HEK293 (cell line): ENCODE measurements around the gene KCNK15.

Source experiments
- KLF8 ChIP-seq: fragments of 450-650 bp; formaldehyde crosslinking; IDR thresholded peaks from 2 replicates; pipeline ENCODE4 v1.5.1; 2016; ENCODE audit warnings: missing biosample characterization, missing genetic modification characterization
- MZF1 ChIP-seq: fragments of 450-650 bp; formaldehyde crosslinking; IDR thresholded peaks from 2 replicates; pipeline ENCODE4 v1.5.1; 2017; ENCODE audit warnings: missing biosample characterization, missing genetic modification characterization, borderline replicate concordance
- PRDM1 ChIP-seq: fragments of 450-650 bp; formaldehyde crosslinking; IDR thresholded peaks from 2 replicates; pipeline ENCODE4; 2016; ENCODE audit warnings: missing biosample characterization, missing genetic modification characterization
- PRDM10 ChIP-seq: fragments of 450-650 bp; formaldehyde crosslinking; IDR thresholded peaks from 2 replicates; pipeline ENCODE4 v1.5.1; 2016; ENCODE audit warnings: missing biosample characterization, missing genetic modification characterization
- WT1 ChIP-seq: fragments of 450-650 bp; formaldehyde crosslinking; IDR thresholded peaks from 2 replicates; pipeline ENCODE4 v1.5.1; 2016; ENCODE audit warnings: missing biosample characterization, missing genetic modification characterization
- ZBTB21 ChIP-seq: fragments of 450-650 bp; formaldehyde crosslinking; IDR thresholded peaks from 2 replicates; pipeline ENCODE4 v1.5.1; 2017; ENCODE audit warnings: missing biosample characterization, missing genetic modification characterization
- ZBTB44 ChIP-seq: fragments of 450-650 bp; IDR thresholded peaks from 2 replicates; pipeline ENCODE4 v1.5.1; 2018; ENCODE audit warnings: missing biosample characterization, mild to moderate bottlenecking, missing genetic modification characterization
- ZNF112 ChIP-seq: fragments of 450-650 bp; formaldehyde crosslinking; IDR thresholded peaks from 2 replicates; pipeline ENCODE4 v1.5.0; 2017; ENCODE audit warnings: missing biosample characterization, missing genetic modification characterization
- ZNF223 ChIP-seq: fragments of 450-650 bp; formaldehyde crosslinking; IDR thresholded peaks from 2 replicates; pipeline ENCODE4 v1.5.1; 2016; ENCODE audit warnings: missing biosample characterization, missing genetic modification characterization
- ZNF394 ChIP-seq: fragments of 450-650 bp; formaldehyde crosslinking; IDR thresholded peaks from 2 replicates; pipeline ENCODE4 v1.5.1; 2016; ENCODE audit warnings: missing biosample characterization, missing genetic modification characterization, mild to moderate bottlenecking, moderate library complexity, borderline replicate concordance
- ZNF449 ChIP-seq: fragments of 450-650 bp; formaldehyde crosslinking; IDR thresholded peaks from 2 replicates; pipeline ENCODE4 v1.5.1; 2017; ENCODE audit warnings: missing biosample characterization, mild to moderate bottlenecking, missing genetic modification characterization, moderate library complexity
- ZNF621 ChIP-seq: fragments of 450-650 bp; formaldehyde crosslinking; IDR thresholded peaks from 2 replicates; pipeline ENCODE4 v1.5.1; 2017; ENCODE audit warnings: missing biosample characterization, missing genetic modification characterization
- ZNF626 ChIP-seq: fragments of 450-650 bp; sonication (Bioruptor Pico); formaldehyde crosslinking; IDR thresholded peaks from 2 replicates; pipeline ENCODE4 v1.5.1; 2018; ENCODE audit warnings: missing biosample characterization, missing genetic modification characterization, inconsistent platforms
- ZSCAN18 ChIP-seq: fragments of 450-650 bp; formaldehyde crosslinking; IDR thresholded peaks from 2 replicates; pipeline ENCODE4 v1.5.1; 2016; ENCODE audit warnings: missing biosample characterization, missing genetic modification characterization
- TF ChIP-seq, protein P1 (sequence below): fragments of 450-650 bp; formaldehyde crosslinking; IDR thresholded peaks from 2 replicates; pipeline ENCODE4 v1.5.1; 2016; ENCODE audit warnings: missing biosample characterization, missing genetic modification characterization
- TF ChIP-seq, protein P2 (sequence below): fragments of 450-650 bp; formaldehyde crosslinking; conservative IDR thresholded peaks from 2 replicates; pipeline ENCODE4 v1.5.1; 2016; ENCODE audit warnings: low read depth, missing biosample characterization, missing genetic modification characterization
- TF ChIP-seq, protein P3 (sequence below): fragments of 450-650 bp; formaldehyde crosslinking; IDR thresholded peaks from 2 replicates; pipeline ENCODE4 v1.5.1; 2016; ENCODE audit warnings: missing biosample characterization, missing genetic modification characterization
- TF ChIP-seq, protein P4 (sequence below): fragments of 450-650 bp; formaldehyde crosslinking; IDR thresholded peaks from 2 replicates; pipeline ENCODE4 v1.5.1; 2016; ENCODE audit warnings: missing biosample characterization, missing genetic modification characterization, low read depth

The KCNK15 gene

GRCh38 chr20:44747166-44748004, 1.7 kb downstream of the KCNK15 start (continued):
- TF ChIP-seq PRDM10 (tag by site-specific recombination) (peak; percentile 89), MZF1 (tag by site-specific recombination) (no peak), ZNF626 (tag by site-specific recombination) (no peak), KLF8 (tag by site-specific recombination) (no peak; the same call in 1 of the 2 replicates), ZNF223 (no peak), WT1 (no peak), ZNF449 (tag by site-specific recombination) (no peak), ZBTB21 (tag by site-specific recombination) (peak; percentile 12; the same call in 1 of the 2 replicates), ZBTB44 (tag by site-specific recombination) (no peak), ZNF394 (tag by site-specific recombination) (no peak), ZNF112 (tag by site-specific recombination) (no peak), PRDM1 (0 out of 2 replicates have a peak, but pooled peaks have one; percentile 28), ZSCAN18 (tag by site-specific recombination) (no peak), ZNF621 (tag by site-specific recombination) (no peak)
- TF ChIP-seq, protein P1, sequence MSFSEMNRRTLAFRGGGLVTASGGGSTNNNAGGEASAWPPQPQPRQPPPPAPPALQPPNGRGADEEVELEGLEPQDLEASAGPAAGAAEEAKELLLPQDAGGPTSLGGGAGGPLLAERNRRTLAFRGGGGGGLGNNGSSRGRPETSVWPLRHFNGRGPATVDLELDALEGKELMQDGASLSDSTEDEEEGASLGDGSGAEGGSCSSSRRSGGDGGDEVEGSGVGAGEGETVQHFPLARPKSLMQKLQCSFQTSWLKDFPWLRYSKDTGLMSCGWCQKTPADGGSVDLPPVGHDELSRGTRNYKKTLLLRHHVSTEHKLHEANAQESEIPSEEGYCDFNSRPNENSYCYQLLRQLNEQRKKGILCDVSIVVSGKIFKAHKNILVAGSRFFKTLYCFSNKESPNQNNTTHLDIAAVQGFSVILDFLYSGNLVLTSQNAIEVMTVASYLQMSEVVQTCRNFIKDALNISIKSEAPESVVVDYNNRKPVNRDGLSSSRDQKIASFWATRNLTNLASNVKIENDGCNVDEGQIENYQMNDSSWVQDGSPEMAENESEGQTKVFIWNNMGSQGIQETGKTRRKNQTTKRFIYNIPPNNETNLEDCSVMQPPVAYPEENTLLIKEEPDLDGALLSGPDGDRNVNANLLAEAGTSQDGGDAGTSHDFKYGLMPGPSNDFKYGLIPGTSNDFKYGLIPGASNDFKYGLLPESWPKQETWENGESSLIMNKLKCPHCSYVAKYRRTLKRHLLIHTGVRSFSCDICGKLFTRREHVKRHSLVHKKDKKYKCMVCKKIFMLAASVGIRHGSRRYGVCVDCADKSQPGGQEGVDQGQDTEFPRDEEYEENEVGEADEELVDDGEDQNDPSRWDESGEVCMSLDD (tag by site-specific recombination) = no peak
- TF ChIP-seq, protein P2, sequence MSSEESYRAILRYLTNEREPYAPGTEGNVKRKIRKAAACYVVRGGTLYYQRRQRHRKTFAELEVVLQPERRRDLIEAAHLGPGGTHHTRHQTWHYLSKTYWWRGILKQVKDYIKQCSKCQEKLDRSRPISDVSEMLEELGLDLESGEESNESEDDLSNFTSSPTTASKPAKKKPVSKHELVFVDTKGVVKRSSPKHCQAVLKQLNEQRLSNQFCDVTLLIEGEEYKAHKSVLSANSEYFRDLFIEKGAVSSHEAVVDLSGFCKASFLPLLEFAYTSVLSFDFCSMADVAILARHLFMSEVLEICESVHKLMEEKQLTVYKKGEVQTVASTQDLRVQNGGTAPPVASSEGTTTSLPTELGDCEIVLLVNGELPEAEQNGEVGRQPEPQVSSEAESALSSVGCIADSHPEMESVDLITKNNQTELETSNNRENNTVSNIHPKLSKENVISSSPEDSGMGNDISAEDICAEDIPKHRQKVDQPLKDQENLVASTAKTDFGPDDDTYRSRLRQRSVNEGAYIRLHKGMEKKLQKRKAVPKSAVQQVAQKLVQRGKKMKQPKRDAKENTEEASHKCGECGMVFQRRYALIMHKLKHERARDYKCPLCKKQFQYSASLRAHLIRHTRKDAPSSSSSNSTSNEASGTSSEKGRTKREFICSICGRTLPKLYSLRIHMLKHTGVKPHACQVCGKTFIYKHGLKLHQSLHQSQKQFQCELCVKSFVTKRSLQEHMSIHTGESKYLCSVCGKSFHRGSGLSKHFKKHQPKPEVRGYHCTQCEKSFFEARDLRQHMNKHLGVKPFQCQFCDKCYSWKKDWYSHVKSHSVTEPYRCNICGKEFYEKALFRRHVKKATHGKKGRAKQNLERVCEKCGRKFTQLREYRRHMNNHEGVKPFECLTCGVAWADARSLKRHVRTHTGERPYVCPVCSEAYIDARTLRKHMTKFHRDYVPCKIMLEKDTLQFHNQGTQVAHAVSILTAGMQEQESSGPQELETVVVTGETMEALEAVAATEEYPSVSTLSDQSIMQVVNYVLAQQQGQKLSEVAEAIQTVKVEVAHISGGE (tag by site-specific recombination) = no peak
- TF ChIP-seq, protein P3, sequence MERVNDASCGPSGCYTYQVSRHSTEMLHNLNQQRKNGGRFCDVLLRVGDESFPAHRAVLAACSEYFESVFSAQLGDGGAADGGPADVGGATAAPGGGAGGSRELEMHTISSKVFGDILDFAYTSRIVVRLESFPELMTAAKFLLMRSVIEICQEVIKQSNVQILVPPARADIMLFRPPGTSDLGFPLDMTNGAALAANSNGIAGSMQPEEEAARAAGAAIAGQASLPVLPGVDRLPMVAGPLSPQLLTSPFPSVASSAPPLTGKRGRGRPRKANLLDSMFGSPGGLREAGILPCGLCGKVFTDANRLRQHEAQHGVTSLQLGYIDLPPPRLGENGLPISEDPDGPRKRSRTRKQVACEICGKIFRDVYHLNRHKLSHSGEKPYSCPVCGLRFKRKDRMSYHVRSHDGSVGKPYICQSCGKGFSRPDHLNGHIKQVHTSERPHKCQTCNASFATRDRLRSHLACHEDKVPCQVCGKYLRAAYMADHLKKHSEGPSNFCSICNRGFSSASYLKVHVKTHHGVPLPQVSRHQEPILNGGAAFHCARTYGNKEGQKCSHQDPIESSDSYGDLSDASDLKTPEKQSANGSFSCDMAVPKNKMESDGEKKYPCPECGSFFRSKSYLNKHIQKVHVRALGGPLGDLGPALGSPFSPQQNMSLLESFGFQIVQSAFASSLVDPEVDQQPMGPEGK (tag by site-specific recombination) = no peak; the same call in 1 of the 2 replicates
- TF ChIP-seq, protein P4, sequence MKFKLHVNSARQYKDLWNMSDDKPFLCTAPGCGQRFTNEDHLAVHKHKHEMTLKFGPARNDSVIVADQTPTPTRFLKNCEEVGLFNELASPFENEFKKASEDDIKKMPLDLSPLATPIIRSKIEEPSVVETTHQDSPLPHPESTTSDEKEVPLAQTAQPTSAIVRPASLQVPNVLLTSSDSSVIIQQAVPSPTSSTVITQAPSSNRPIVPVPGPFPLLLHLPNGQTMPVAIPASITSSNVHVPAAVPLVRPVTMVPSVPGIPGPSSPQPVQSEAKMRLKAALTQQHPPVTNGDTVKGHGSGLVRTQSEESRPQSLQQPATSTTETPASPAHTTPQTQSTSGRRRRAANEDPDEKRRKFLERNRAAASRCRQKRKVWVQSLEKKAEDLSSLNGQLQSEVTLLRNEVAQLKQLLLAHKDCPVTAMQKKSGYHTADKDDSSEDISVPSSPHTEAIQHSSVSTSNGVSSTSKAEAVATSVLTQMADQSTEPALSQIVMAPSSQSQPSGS (tag by site-specific recombination) = no peak
